Pancreas (tissue), 10 donors: ENCODE results near the gene TMEM255A. TPM values are rescaled to one million over a fixed set of nuclear protein-coding genes. Genes with fewer than 3 reads are reported as not detected.

Experiments used
- ATAC-seq, 4 donors: fragments of 200-7000 bp; cut with Tn5 transposase; one replicate each; pipeline versions ENCODE4 v1.8.0 to v1.9.1; 2020; ENCODE audit warnings: mild to moderate bottlenecking in 4 of 4, moderate library complexity in 4 of 4
- DNase-seq, 6 donors: peaks; one replicate each; pipeline ENCODE4 v3.0.0-alpha.2; 2020
- FAIRE-seq: peaks from 2 replicates; lab custom pipeline; 2012; peaks lifted over from hg19 to GRCh38; lab: Jason Lieb, UNC
- H3K27ac ChIP-seq, 4 donors: fragments of 200-600 bp; sonication (generic); 1 replicate in 3 of 4; 2 replicates in 1 of 4; pipeline versions ENCODE4 v1.5.0 to v1.8.0; 2020
- H3K27me3 ChIP-seq, 4 donors: fragments of 200-600 bp; one replicate each; pipeline ENCODE4 v1.8.0; 2021
- H3K36me3 ChIP-seq, 3 donors: fragments of 200-600 bp; sonication (generic) in 1 of 3; one replicate each; pipeline versions ENCODE4 v1.5.0 to v1.8.0; 2020 to 2021
- H3K4me1 ChIP-seq, 3 donors: fragments of 200-600 bp; one replicate each; pipeline ENCODE4 v1.8.0; 2021
- H3K4me3 ChIP-seq, 4 donors: fragments of 200-600 bp; sonication (generic) in 2 of 4; one replicate each; pipeline versions ENCODE4 v1.5.0 to v1.8.0; 2020 to 2021
- H3K9me3 ChIP-seq, 4 donors: fragments of 200-600 bp; one replicate each; pipeline ENCODE4 v1.8.0; 2021
- WGBS, 2 donors: extraction: QIAGEN DNeasy Blood & Tissue Kit; methylation state at CpG; one replicate each; pipeline ENCODE4 v1.1.7; 2013; 5-methylcytosine and 5-hydroxymethylcytosine counted together
- intact Hi-C, 3 donors: fragments of 100-400 bp; cut with DNase I; formaldehyde crosslinking; loops; one replicate each; pipeline versions ENCODE4 v1.11.1 to v1.14.2; 2022
- polyA plus RNA-seq, 2 donors: library from polyadenylated mRNA; stranded (reverse); fragments of 200-250 nt; gene quantifications; one replicate each; pipeline ENCODE4 v1.2.3, GENCODE V29; 2013
- total RNA-seq, 6 donors: library from RNA; stranded (reverse); fragmentation: NEBNext Ultra II Directional in 4 of 6; extraction: Animal tissue kit (Norgen Biotek cat#: 25700) in 4 of 6; gene quantifications; one replicate each; pipeline versions ENCODE4 v1.2.1 to v1.2.4, GENCODE V29; 2021 to 2023
- TF ChIP-seq, protein P1 (sequence below), 4 donors: fragments of 200-600 bp; sonication (generic) in 3 of 4; IDR thresholded peaks; one replicate each; pipeline versions ENCODE4 v1.5.0 to v1.8.0; 2021; ENCODE audit warnings: antibody characterized with exemption in 4 of 4
- donor health status: healthy with polysubstance abuse.
- donor health status: DM: no; HTN: no; CAD: no; lungs with moderate emphysema.
- donor health status: DM: no; HTN: no; CAD: no.
- donor health status: control.
- donor health status: control.
- donor health status: Bipolar disorder and iron deficiency.
- donor health status: DM: yes; HTN: yes; CAD: no.
- donor health status: DM: no; HTN: no; CAD: no.
- donor health status: DM: no; HTN: no; CAD: no.
- donor health status: DM: yes; HTN: yes; CAD: no.

TMEM255A gene
- total and polyA plus RNA-seq, 8 donors, result 0.05 to 1.2 (median 0.37) TPM

DNA sequence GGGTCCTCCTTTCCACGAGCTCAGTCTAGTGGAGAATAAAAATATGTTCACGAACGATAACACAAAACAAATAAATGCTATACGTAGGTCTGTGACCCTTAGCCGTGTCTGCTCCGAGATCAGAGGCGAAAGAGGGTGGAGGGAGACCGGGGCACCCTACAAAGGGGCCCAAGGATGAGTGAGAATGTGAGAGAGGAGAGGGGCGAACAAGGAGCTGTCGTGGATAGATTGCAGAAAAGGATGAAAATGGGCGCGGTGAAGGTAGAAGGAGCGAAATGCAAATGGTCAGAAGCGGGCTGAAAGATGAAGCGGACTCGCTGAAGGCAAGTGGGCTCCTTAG, 66.9 kb downstream of the TMEM255A start:
- peaks cover 0 to 5% (median 2%) of the 10 kb centered on the region in 4 donors for H3K27me3 ChIP-seq
- no peak for DNase-seq
- TF ChIP-seq, protein P1, sequence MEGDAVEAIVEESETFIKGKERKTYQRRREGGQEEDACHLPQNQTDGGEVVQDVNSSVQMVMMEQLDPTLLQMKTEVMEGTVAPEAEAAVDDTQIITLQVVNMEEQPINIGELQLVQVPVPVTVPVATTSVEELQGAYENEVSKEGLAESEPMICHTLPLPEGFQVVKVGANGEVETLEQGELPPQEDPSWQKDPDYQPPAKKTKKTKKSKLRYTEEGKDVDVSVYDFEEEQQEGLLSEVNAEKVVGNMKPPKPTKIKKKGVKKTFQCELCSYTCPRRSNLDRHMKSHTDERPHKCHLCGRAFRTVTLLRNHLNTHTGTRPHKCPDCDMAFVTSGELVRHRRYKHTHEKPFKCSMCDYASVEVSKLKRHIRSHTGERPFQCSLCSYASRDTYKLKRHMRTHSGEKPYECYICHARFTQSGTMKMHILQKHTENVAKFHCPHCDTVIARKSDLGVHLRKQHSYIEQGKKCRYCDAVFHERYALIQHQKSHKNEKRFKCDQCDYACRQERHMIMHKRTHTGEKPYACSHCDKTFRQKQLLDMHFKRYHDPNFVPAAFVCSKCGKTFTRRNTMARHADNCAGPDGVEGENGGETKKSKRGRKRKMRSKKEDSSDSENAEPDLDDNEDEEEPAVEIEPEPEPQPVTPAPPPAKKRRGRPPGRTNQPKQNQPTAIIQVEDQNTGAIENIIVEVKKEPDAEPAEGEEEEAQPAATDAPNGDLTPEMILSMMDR (IDR thresholded peaks at IDR 0.05), result no peak
- intact Hi-C loops, result no loop called here
- peak overlapping the region; percentile 40 to 66 (median 54) for H3K4me3 ChIP-seq
- peaks cover 0 to 8% (median 0%) of the 10 kb centered on the region in 3 donors for H3K4me1 ChIP-seq
- H3K9me3 ChIP-seq, result no peaks in the 10 kb centered on the region
- WGBS, 2 donors, result 1 to 17% methylated on average over 16 of the region's 16 CpGs
- FAIRE-seq, result no peak
- ATAC-seq, result peak in 2 of 4 donors; percentile 8 to 35
- no peaks in the 10 kb centered on the region for H3K36me3 ChIP-seq
- H3K27ac ChIP-seq, result peak overlapping the region; percentile 77 to 94 (median 90)

- intact Hi-C loops, result no loop called here
- ATAC-seq (no peak), FAIRE-seq (no peak), DNase-seq (no peak)
- peaks cover 0 to 8% (median 0%) of the 10 kb centered on the region in 3 donors for H3K4me1 ChIP-seq
- H3K4me3 ChIP-seq, result no peak overlapping the region
- H3K36me3 ChIP-seq, result no peaks in the 10 kb centered on the region
- no peaks in the 10 kb centered on the region for H3K9me3 ChIP-seq
- TF ChIP-seq, protein P1 (IDR thresholded peaks at IDR 0.05), result no peak
- H3K27me3 ChIP-seq, result no peaks in the 10 kb centered on the region
- WGBS, 2 donors, result 53 to 59% methylated on average over 5 of the region's 5 CpGs
- H3K27ac ChIP-seq, result peak overlapping the region in 1 of 4 donors; percentile 12
Measured at GRCh38 chrX:120242813-120243212, 68.4 kb downstream of the TMEM255A start.

DNA sequence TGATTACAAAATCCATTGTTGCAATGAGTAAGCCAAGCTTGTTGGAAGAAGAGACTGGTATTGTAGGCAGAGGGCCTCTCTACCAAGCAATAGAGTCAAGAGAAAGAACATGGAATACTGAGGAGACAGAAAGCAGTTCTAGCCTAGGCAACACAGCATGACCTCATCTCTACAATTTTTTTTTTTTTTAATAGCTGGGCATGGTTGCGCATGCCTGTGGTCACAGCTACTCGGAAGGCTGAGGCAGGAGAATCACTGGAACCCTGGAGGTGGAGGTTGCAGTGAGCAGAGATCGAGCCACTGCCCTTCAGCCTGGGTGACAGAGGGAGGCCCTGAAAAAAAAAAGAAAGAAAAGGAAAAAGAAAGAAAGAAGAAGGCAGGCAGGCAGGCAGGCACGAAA, 72.3 kb downstream of the TMEM255A start:
- Histone ChIP-seq H3K4me3 (no peak overlapping the region), H3K4me1 (peaks cover 0 to 8% (median 0%) of the 10 kb centered on the region in 3 donors), H3K9me3 (no peaks in the 10 kb centered on the region), H3K27ac (no peak overlapping the region), H3K36me3 (no peaks in the 10 kb centered on the region), H3K27me3 (no peaks in the 10 kb centered on the region)
- intact Hi-C loops, result no loop called here
- 83 to 89% methylated on average over 4 of the region's 4 CpGs for WGBS, 2 donors
- ATAC-seq (no peak), DNase-seq (no peak), FAIRE-seq (no peak)
- TF ChIP-seq, protein P1 (IDR thresholded peaks at IDR 0.05), result no peak

GRCh38 chrX:120236687-120237479, 74.4 kb downstream of the TMEM255A start:
- intact Hi-C loops, result no loop called here
- Histone ChIP-seq H3K4me1 (peaks cover 0 to under 1% (median 0%) of the 10 kb centered on the region in 3 donors), H3K36me3 (no peaks in the 10 kb centered on the region), H3K4me3 (no peak overlapping the region), H3K9me3 (no peaks in the 10 kb centered on the region), H3K27ac (no peak overlapping the region), H3K27me3 (no peaks in the 10 kb centered on the region)
- TF ChIP-seq, protein P1 (IDR thresholded peaks at IDR 0.05), result no peak
- DNase-seq (no peak), FAIRE-seq (no peak), ATAC-seq (no peak)
- WGBS, 2 donors, result 87 to 100% methylated on average over 3 of the region's 3 CpGs

- whole genome bisulfite sequencing, 2 donors, result 63 to 80% methylated on average over 6 of the region's 6 CpGs
- TF ChIP-seq, protein P1 (IDR thresholded peaks at IDR 0.05), result no peak
- intact Hi-C loops, result no loop called here
Measured at GRCh38 chrX:120235284-120235683, 76.0 kb downstream of the TMEM255A start.

More at GRCh38 chrX:120235284-120235683, 76.0 kb downstream of the TMEM255A start:
- Histone ChIP-seq H3K36me3 (no peaks in the 10 kb centered on the region), H3K4me3 (no peak overlapping the region), H3K27me3 (peaks cover 0 to 4% (median 0%) of the 10 kb centered on the region in 4 donors), H3K4me1 (no peaks in the 10 kb centered on the region), H3K9me3 (no peaks in the 10 kb centered on the region), H3K27ac (no peak overlapping the region)
- FAIRE-seq (no peak), DNase-seq (no peak), ATAC-seq (no peak)
